Tibial nerve (tissue), 4 donors: ENCODE results near the gene ARL2BP. TPM values are rescaled to one million over a fixed set of nuclear protein-coding genes. Genes with fewer than 3 reads are reported as not detected.

Source experiments
- DNase-seq, 2 donors: peaks; one replicate each; pipeline ENCODE4 v3.0.0-alpha.2; 2019; ENCODE audit warnings: low spot score in 2 of 2
- H3K27ac ChIP-seq, 4 donors: fragments of 200-600 bp; sonication (generic) in 3 of 4; one replicate each; pipeline ENCODE4 v1.5.1; 2017 to 2019; ENCODE audit warnings: mild to moderate bottlenecking in 1 of 4
- H3K27me3 ChIP-seq, 2 donors: fragments of 200-600 bp; sonication (generic) in 1 of 2; one replicate each; pipeline versions ENCODE4 v1.5.1 to v1.6.0; 2017 to 2019
- H3K36me3 ChIP-seq, 3 donors: fragments of 200-600 bp; sonication (generic); one replicate each; pipeline ENCODE4 v1.5.1; 2018 to 2019
- H3K4me1 ChIP-seq, 4 donors: fragments of 200-600 bp; sonication (generic) in 3 of 4; one replicate each; pipeline ENCODE4 v1.5.1; 2017 to 2019
- H3K4me3 ChIP-seq, 4 donors: fragments of 200-600 bp; sonication (generic) in 3 of 4; one replicate each; pipeline ENCODE4 v1.5.1; 2017 to 2019; ENCODE audit warnings: mild to moderate bottlenecking in 1 of 4, moderate library complexity in 1 of 4
- H3K9me3 ChIP-seq, 4 donors: fragments of 200-600 bp; sonication (generic) in 3 of 4; one replicate each; pipeline ENCODE4 v1.5.1; 2017 to 2019
- CTCF ChIP-seq, 5 experiments: fragments of 200-600 bp in 3 of 5; fragments of 450-650 bp in 2 of 5; sonication (generic) in 3 of 5; IDR thresholded peaks; one replicate each; pipeline ENCODE4 v1.5.1; 2016 to 2019; ENCODE audit warnings: antibody characterized with exemption in 5 of 5, mild to moderate bottlenecking in 3 of 5, moderate library complexity in 2 of 5
- EP300 ChIP-seq, 2 donors: sonication (generic); formaldehyde crosslinking; IDR thresholded peaks; one replicate each; pipeline ENCODE4 v1.6.1; 2017; ENCODE audit warnings: antibody characterized with exemption in 2 of 2, mild to moderate bottlenecking in 1 of 2
- POLR2A ChIP-seq, 2 donors: fragments of 450-650 bp; IDR thresholded peaks; one replicate each; pipeline ENCODE4 v1.6.1; 2017; ENCODE audit warnings: antibody characterized with exemption in 2 of 2, mild to moderate bottlenecking in 2 of 2, moderate library complexity in 2 of 2
- WGBS, 2 donors: methylation state at CpG; one replicate each; pipeline ENCODE4 v1.1.5; 2018; 5-methylcytosine and 5-hydroxymethylcytosine counted together
- total RNA-seq, 4 donors: library from RNA; depleted of rRNA; stranded (reverse); fragments of >200 nt; gene quantifications; one replicate each; pipeline ENCODE4 v1.1.0, GENCODE V29; 2016

ARL2BP gene
- total RNA-seq, 4 donors from 2014 or later = 54.0 to 63.8 (median 55.5) TPM

- 47 to 51% methylated on average over 11 to 17 of the region's 17 CpGs for WGBS, 2 donors
Measured at GRCh38 chr16:57262841-57263540, 17.9 kb downstream of the ARL2BP start.

GRCh38 chr16:57263541-57264351, 18.7 kb downstream of the ARL2BP start:
- Histone ChIP-seq H3K9me3 (no peaks in the 10 kb centered on the region), H3K36me3 (no peaks in the 10 kb centered on the region), H3K27me3 (no peaks in the 10 kb centered on the region), H3K4me1 (peaks cover 6 to 92% (median 41%) of the 10 kb centered on the region in 4 donors), H3K4me3 (no peak overlapping the region), H3K27ac (peak overlapping the region in 3 of 4 donors; percentile 2 to 91 (median 89))
- no peak for TF ChIP-seq CTCF (IDR thresholded peaks at IDR 0.05)
- TF ChIP-seq POLR2A (IDR thresholded peaks at IDR 0.05) = no peak
- TF ChIP-seq EP300 (IDR thresholded peaks at IDR 0.05) = no peak
- DNase-seq = no peak
- 69 to 75% methylated on average over 12 to 17 of the region's 18 CpGs for WGBS, 2 donors

More at GRCh38 chr16:57262841-57263540, 17.9 kb downstream of the ARL2BP start:
- H3K27ac ChIP-seq = peak overlapping the region; percentile 2 to 91 (median 62)
- TF ChIP-seq POLR2A (IDR thresholded peaks at IDR 0.05) = no peak
- no peak for TF ChIP-seq CTCF (IDR thresholded peaks at IDR 0.05)
- TF ChIP-seq EP300 (IDR thresholded peaks at IDR 0.05) = no peak
- peaks cover 5 to 84% (median 34%) of the 10 kb centered on the region in 4 donors for H3K4me1 ChIP-seq
- no peak overlapping the region for H3K4me3 ChIP-seq
- H3K36me3 ChIP-seq = peaks cover 0 to 6% (median 0%) of the 10 kb centered on the region in 3 donors
- H3K9me3 ChIP-seq = no peaks in the 10 kb centered on the region
- H3K27me3 ChIP-seq = no peaks in the 10 kb centered on the region
- DNase-seq = no peak

- Histone ChIP-seq H3K36me3 (no peaks in the 10 kb centered on the region), H3K27me3 (no peaks in the 10 kb centered on the region), H3K9me3 (no peaks in the 10 kb centered on the region), H3K4me1 (peaks cover 6 to 93% (median 44%) of the 10 kb centered on the region in 4 donors), H3K4me3 (no peak overlapping the region), H3K27ac (peak overlapping the region in 3 of 4 donors; percentile 79 to 91 (median 89))
- 81 to 85% methylated on average over 8 of the region's 8 CpGs for WGBS, 2 donors
- TF ChIP-seq EP300 (IDR thresholded peaks at IDR 0.05) = no peak
- TF ChIP-seq POLR2A (IDR thresholded peaks at IDR 0.05) = no peak
- TF ChIP-seq CTCF (IDR thresholded peaks at IDR 0.05) = no peak
- no peak for DNase-seq
Measured at GRCh38 chr16:57264381-57264780, 19.3 kb downstream of the ARL2BP start.

- Histone ChIP-seq H3K4me1 (peaks cover 6 to 93% (median 47%) of the 10 kb centered on the region in 4 donors), H3K4me3 (no peak overlapping the region), H3K27ac (peak overlapping the region; percentile 53 to 92 (median 84)), H3K27me3 (no peaks in the 10 kb centered on the region), H3K9me3 (no peaks in the 10 kb centered on the region), H3K36me3 (no peaks in the 10 kb centered on the region)
- DNase-seq = no peak
- TF ChIP-seq CTCF (IDR thresholded peaks at IDR 0.05) = no peak
- no peak for TF ChIP-seq POLR2A (IDR thresholded peaks at IDR 0.05)
- no peak for TF ChIP-seq EP300 (IDR thresholded peaks at IDR 0.05)
- 77 to 86% methylated on average over 11 of the region's 11 CpGs for WGBS, 2 donors
Measured at GRCh38 chr16:57264950-57265371, 19.9 kb downstream of the ARL2BP start.
